ENCODE results near the gene NUDC.

DNA sequence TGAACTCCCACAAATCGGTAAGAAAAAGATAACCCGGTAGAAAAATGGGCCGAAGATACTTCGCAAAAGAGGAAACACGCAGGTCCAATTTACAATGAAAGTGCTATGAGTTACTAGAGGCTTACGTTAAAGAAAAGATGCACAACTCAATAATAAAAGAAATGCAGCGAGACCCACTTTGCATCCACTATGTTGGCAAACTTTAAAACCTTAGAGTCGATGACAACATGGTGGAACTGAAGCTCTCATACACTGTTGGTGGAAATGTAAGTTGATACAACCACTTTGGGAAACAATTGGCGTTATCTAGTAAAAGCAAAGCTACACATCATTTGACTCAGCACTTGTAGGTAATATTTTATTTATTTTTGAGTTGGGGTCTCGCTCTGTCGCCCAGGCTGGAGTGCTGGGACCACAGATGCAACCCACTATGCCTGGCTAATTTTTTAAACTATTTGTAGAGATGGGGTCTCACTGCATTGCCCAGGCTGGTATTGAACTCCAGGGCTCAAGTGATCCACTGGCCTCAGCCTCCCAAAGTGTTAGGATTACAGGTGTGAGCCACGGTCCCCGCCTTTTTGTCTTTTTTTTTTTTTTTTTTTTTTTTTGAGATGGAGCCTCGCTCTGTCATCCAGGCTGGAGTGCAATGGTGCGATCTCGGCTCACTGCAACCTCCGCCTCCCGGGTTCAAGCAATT is 20.6 kb upstream of the NUDC start:
- TF ChIP-seq POLR2AphosphoS5 (IDR thresholded peaks at IDR 0.05; ENCODE audit: low read depth, low read length) (no peak), SIN3A (IDR thresholded peaks at IDR 0.05; ENCODE audit: borderline replicate concordance, insufficient read depth, low read depth, low read length) (no peak)
- TF ChIP-seq, protein P1, sequence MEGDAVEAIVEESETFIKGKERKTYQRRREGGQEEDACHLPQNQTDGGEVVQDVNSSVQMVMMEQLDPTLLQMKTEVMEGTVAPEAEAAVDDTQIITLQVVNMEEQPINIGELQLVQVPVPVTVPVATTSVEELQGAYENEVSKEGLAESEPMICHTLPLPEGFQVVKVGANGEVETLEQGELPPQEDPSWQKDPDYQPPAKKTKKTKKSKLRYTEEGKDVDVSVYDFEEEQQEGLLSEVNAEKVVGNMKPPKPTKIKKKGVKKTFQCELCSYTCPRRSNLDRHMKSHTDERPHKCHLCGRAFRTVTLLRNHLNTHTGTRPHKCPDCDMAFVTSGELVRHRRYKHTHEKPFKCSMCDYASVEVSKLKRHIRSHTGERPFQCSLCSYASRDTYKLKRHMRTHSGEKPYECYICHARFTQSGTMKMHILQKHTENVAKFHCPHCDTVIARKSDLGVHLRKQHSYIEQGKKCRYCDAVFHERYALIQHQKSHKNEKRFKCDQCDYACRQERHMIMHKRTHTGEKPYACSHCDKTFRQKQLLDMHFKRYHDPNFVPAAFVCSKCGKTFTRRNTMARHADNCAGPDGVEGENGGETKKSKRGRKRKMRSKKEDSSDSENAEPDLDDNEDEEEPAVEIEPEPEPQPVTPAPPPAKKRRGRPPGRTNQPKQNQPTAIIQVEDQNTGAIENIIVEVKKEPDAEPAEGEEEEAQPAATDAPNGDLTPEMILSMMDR (IDR thresholded peaks at IDR 0.05) = no peak
- TF ChIP-seq, protein P2, sequence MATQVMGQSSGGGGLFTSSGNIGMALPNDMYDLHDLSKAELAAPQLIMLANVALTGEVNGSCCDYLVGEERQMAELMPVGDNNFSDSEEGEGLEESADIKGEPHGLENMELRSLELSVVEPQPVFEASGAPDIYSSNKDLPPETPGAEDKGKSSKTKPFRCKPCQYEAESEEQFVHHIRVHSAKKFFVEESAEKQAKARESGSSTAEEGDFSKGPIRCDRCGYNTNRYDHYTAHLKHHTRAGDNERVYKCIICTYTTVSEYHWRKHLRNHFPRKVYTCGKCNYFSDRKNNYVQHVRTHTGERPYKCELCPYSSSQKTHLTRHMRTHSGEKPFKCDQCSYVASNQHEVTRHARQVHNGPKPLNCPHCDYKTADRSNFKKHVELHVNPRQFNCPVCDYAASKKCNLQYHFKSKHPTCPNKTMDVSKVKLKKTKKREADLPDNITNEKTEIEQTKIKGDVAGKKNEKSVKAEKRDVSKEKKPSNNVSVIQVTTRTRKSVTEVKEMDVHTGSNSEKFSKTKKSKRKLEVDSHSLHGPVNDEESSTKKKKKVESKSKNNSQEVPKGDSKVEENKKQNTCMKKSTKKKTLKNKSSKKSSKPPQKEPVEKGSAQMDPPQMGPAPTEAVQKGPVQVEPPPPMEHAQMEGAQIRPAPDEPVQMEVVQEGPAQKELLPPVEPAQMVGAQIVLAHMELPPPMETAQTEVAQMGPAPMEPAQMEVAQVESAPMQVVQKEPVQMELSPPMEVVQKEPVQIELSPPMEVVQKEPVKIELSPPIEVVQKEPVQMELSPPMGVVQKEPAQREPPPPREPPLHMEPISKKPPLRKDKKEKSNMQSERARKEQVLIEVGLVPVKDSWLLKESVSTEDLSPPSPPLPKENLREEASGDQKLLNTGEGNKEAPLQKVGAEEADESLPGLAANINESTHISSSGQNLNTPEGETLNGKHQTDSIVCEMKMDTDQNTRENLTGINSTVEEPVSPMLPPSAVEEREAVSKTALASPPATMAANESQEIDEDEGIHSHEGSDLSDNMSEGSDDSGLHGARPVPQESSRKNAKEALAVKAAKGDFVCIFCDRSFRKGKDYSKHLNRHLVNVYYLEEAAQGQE (IDR thresholded peaks at IDR 0.05; ENCODE audit: insufficient read depth in 1 of 2, low read depth in 2 of 2, low read length in 1 of 2) = no peak

All from Panc1 (cell line).